RWPE1 (cell line): ENCODE measurements around the gene NAA40.

Experiments used
- CTCF ChIA-PET: fragments of 350-600 bp; sonication (Branson Sonifier 250); formaldehyde crosslinking; extraction: SDS; loops from one replicate; lab custom pipeline; 2021; lab: Yijun Ruan, JAX
- POLR2A ChIA-PET: fragments of 400-600 bp; formaldehyde crosslinking; extraction: SDS; loops from one replicate; lab custom pipeline; 2020; ENCODE audit warnings: antibody characterized with exemption; ENCODE audit not compliant: low non-redundant PET; lab: Yijun Ruan, JAX
- DNase-seq: peaks from one replicate; pipeline ENCODE4 v3.0.0; 2012; ENCODE audit warnings: low spot score
- H3K27ac ChIP-seq: fragments of 450-650 bp; 2 replicates; pipeline ENCODE4 v1.5.1; 2017
- CTCF ChIP-seq: fragments of 450-650 bp; conservative IDR thresholded peaks from 2 replicates; pipeline ENCODE4 v1.5.1; 2017; ENCODE audit warnings: low read depth, mild to moderate bottlenecking

NAA40 gene

GRCh38 chr11:63938479-63939396, at the start of gene NAA40:
NAA40 (plus strand) TSS chr11:63939002; CDS start chr11:63939097, 95 bp downstream.
- DNase-seq = peak; percentile 98
- TF ChIP-seq CTCF = no peak
- peak within 1 kb of the TSS; percentile 89 for H3K27ac ChIP-seq
- ChIA-PET POLR2A (no interaction called here), CTCF (interaction anchor here (0.5 to 0.6 kb wide), 2 partner anchors 11 to 131 kb away, joined by 3 to 4 read pairs; no protein-coding TSS in a partner anchor)

- H3K27ac ChIP-seq = peak overlapping the region; percentile 93
- POLR2A ChIA-PET = no interaction called here
- CTCF ChIA-PET = interaction anchor here (0.5 to 1.1 kb wide), 4 partner anchors 9 to 40 kb away, joined by 3 to 4 read pairs (median 3); no protein-coding TSS in a partner anchor
- no peak for TF ChIP-seq CTCF
- DNase-seq = peak; percentile 79
These were observed 49.5 kb upstream of the NAA40 start for GRCh38 chr11:63889344-63889743.

- POLR2A ChIA-PET = no interaction called here
- CTCF ChIA-PET = interaction anchor here (0.6 to 1.0 kb wide), 2 partner anchors 34 to 41 kb away, joined by 3 to 5 read pairs; no protein-coding TSS in a partner anchor
These were observed 48.4 kb upstream of the NAA40 start for GRCh38 chr11:63890368-63890767.

GRCh38 chr11:63892228-63892627, 46.6 kb upstream of the NAA40 start:
- CTCF ChIA-PET = interaction anchor here (0.7 kb wide), 2 partner anchors 19 to 53 kb away, joined by 6 to 8 read pairs; no protein-coding TSS in a partner anchor
- no peak for TF ChIP-seq CTCF
- no peak overlapping the region for H3K27ac ChIP-seq
- POLR2A ChIA-PET = no interaction called here
- no peak for DNase-seq

More at GRCh38 chr11:63890368-63890767, 48.4 kb upstream of the NAA40 start:
- no peak for TF ChIP-seq CTCF
- peak overlapping the region; percentile 93; the same call in 1 of the 2 replicates for H3K27ac ChIP-seq
- no peak for DNase-seq

- ChIA-PET CTCF (no interaction called here), POLR2A (no interaction called here)
- no peak for TF ChIP-seq CTCF
- no peak for DNase-seq
- H3K27ac ChIP-seq = no peak overlapping the region
These were observed 45.4 kb upstream of the NAA40 start for GRCh38 chr11:63893355-63893754.

GRCh38 chr11:63896071-63896470, 42.7 kb upstream of the NAA40 start:
- ChIA-PET CTCF (interaction anchor here (0.9 kb wide), 1 partner anchor 59 kb away, joined by 3 read pairs; no protein-coding TSS in a partner anchor), POLR2A (no interaction called here)
- no peak for TF ChIP-seq CTCF
- no peak overlapping the region for H3K27ac ChIP-seq
- no peak for DNase-seq
